CD4-positive, alpha-beta T cell treated with Interleukin-17A for 4 hours (primary cell): ENCODE results near the gene KCNJ8.
"Not testable (repeated sequence)": the region's sequence is repeated elsewhere in the genome, so short reads cannot be mapped to it uniquely, and the experiment has no call there.

Experiments used
- DNase-seq: peaks from one replicate; pipeline ENCODE4 v3.0.0-alpha.2; 2020; ENCODE audit warnings: mixed read lengths

Gene KCNJ8

DNA sequence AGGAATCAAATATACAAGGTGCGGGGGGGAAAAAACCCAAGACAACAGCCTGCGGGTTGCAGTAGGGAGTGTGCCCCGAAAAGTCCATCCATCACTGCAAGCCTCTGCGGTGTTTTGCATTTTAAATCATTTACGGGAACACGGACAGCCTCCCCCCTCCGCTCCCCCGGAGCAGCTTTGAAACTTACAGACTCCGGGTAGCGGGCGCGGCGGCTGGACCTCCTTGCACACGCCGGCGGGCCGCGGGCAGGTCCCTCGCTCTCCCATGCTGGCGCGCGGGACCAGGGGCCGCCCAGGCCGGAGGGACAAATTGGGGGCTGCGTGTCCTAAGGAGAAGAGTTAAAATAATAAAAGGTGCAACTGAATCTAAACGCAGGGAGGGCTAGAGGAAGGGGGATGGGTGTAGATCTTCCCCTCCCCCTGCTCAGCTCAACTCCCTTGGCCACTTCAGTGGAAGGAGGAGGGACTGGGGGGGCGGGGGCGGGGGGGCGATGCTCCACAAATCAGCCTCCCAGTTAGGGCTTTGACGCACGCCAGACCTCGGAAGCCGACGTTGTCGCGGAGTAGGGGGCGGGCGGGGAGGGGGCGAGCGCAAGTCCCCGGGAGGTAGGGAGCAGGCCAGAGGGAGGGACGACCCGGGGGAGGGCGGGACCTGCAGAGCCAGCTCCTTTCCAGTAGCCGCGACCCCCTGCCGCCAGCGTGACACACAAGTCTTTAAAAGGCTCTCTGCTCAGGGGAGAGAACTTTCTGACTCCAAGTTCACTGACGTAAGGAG lies at the start of gene KCNJ8:
TSS of gene KCNJ8 (minus strand) at position 349 of the 775 bp plus-strand sequence. CDS start 1,090 bp downstream, outside the sequence.
- peak; percentile 12 for DNase-seq

- DNase-seq: no peak
Measured at GRCh38 chr12:21823581-21823980, 49.1 kb upstream of the KCNJ8 start.

- no peak for DNase-seq
Measured at GRCh38 chr12:21819678-21820077, 45.2 kb upstream of the KCNJ8 start.

DNA sequence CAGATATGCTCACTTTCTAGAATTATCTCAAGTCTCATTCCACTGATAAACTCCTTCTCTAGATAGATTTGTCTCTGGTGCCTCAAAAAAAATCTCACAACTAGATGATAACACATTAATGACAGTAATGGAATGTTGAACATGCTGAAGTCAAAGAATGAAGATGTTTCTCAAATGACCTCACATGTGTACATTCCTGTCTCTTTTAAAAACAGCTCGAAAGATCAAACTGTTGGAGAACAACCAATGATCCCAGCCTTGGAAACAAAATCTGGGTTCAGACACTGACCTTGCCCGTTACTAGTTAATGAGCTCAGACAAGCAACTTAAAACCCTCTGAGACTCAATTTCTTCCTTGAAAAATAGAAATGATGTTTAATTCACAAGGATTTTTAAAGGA lies 44.7 kb upstream of the KCNJ8 start:
- no peak for DNase-seq

DNA sequence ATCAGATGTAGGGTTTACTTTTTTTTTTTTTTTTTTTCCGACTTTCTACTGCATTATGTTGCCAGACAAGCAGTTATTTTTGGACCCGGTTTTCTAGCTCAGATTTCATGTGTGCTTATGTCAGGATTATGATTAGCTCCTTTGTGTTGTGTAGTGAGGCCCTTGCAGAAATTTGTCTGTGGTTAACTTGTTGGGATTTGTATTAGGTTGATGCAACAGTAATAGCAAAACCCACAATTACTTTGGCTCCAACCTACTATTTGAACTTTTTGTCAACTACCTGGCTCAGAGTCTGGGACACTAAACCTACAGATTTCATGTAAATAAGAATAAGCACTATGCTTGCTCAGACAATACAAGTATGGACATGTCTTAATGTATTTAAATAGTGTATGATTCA lies 44.1 kb upstream of the KCNJ8 start:
- no peak for DNase-seq

DNA sequence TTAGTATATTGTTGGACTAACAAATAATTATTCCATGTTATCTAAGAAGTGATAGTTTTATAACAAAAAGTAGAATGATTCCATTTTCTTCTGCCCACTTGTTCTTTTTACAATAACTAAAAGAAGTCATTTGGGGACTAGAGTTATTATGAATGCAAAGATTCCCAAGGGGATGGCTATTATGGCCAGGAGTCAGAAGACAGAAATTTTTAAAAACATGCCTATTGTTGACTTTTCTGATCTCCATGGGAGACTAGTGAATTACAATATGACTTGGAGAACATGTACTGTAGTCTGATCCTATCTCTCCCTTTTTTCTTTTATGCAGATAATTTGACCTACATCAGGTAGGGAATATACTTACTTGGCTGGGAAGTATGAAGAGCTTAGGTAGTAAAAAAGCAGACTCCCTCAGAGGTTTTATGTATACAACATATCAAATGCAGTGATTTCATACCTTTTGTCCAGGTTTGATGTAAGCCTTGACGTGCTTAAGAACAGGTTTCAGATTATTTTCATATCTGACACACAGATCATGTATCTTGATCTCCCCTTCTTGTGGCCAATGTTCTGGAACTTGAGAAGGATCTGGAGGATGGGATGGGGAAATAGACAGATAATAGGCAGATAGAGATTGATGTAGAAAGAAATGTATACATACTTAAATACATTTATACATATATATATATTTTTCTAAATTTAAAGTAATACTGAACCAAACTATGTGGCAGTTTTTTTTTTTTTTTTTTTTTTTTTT lies 41.0 kb upstream of the KCNJ8 start:
- no peak for DNase-seq

DNA sequence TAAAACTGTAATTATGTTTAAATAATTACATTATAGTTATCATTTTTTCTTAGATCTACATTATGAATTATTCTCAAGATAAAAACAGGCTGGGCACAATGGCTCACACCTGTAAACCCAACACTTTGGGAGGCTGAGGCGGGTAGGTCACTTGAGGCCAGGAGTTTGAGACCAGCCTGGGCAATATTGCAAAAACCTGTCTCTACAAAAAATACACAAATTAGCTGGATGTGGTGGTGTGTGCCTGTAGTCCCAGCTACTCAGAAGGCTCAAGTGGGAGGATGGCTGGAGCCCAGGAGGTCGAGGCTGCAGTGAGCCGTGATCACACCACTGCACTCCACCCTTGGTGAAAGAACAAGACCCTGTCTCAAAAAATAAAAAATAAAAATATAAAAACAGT lies 40.3 kb upstream of the KCNJ8 start:
- no peak for DNase-seq

DNA sequence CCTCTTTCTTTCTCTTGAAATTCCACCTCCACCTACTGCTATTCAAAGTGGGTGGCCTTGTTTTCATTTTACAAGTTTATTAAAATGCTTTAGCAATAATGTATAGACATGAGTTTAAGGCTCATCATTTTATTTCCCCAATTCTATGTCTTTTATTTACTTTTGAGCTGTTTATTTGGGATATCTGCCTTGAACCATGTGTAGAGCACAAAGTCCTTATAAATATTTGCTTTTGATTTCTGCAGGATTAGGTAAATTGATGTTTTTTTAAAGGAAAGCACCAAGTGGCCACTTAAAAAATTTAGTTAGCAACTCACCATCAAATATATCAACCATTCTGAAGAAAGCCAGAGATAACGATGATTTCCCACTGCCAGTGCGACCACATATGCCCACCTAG lies 39.8 kb upstream of the KCNJ8 start:
- no peak for DNase-seq

DNA sequence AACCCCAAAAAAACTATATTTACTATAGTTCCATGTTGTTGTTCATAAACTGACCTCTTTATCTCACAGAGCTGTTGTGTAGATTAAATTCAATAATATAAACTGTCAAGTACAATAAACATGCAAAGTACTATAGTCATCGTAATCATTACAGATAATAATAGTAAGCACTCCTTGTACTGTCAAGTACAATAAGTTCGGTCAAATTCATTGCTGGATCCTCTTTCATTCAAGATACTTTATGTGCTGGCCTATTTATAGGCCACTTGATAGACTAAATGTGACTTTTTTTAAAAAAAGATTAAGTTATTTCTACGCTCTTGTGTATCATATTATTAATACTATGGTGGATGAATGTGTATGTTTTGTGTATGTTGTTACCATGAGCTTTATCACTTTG lies 39.2 kb upstream of the KCNJ8 start:
- no peak for DNase-seq

DNA sequence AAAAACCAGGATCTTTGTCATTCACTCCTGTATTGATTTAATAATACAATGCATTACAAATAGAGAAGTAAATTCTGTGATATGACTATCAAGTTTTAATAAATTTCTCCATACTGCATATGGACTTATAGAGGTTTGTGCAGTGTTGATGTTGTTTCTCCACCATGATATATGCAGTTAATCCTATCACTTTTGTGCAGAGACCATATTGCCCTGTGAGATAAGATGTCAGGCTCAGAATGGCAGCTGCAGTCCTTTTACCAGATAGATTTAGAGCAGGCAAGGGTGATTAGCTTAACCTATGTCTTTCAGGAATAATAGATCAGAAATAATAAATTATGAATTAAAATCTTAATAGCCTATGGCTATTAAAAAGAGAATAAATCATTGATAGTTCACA lies 38.6 kb upstream of the KCNJ8 start:
- no peak for DNase-seq

- not testable (repeated sequence) for DNase-seq
Measured at GRCh38 chr12:21812340-21812739, 37.8 kb upstream of the KCNJ8 start.

DNA sequence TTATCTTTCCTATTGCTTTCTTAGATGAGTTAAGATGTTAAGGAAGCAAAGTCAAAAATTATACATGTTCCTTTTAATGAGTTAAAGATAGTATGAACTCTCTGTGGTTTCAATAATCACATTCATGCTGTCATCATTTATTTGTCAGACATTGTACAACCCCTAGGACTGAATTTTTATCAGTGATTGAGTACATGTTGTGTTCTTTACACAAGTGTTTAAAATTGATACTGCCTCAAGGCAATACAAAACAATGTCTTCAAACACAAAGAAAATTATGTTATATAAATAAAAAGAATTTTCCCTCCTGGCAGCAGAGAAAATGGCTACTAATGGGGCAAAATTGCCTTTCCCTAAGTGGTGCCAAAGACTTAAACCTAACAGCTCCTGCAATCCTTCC lies 34.6 kb upstream of the KCNJ8 start:
- no peak for DNase-seq

GRCh38 chr12:21806255-21806654 lies 31.7 kb upstream of the KCNJ8 start:
- no peak for DNase-seq

DNA sequence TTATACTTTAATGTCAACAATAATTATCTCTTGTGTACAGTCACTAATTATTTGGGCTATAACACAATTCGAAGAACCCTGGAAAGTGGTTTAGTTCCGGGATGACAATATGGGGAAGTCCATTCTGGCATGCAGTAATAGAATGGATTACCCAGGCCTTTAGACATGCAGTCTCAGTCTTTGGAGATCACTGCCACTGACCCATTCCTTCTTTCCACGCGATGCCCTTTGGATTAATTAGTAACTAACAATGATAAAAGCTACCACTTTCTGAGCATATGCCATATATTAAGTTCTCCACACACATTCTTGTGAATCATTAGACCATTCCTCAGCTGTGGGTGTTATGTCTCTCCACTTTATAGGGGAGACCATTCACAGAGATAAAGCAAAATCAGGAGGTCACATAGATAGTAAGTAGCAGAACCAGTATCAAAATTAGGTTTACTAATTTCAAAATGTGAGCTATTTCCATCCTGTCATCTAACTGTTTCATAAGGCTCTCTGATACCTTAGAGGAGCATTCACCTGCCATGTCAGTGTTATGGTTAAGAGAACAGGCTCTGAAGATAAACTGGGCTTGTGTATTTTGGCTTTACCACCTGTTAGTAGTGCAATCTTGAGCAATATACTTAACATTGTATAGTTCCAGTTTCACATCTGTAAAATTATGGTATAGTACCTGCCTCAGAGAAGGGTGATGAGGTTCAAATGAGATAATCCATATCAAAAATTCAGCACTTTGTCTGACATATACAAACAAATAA lies 27.2 kb upstream of the KCNJ8 start:
- DNase-seq: no peak

GRCh38 chr12:21800011-21800410 lies 25.5 kb upstream of the KCNJ8 start:
- DNase-seq: no peak

GRCh38 chr12:21797539-21797938 lies 23.0 kb upstream of the KCNJ8 start:
- DNase-seq: no peak

GRCh38 chr12:21795648-21796328 lies 21.3 kb upstream of the KCNJ8 start:
- no peak for DNase-seq

- DNase-seq: not testable (repeated sequence)
Measured at GRCh38 chr12:21794807-21795595, 20.5 kb upstream of the KCNJ8 start.

- DNase-seq: not testable (repeated sequence)
Measured at GRCh38 chr12:21789687-21790086, 15.2 kb upstream of the KCNJ8 start.

DNA sequence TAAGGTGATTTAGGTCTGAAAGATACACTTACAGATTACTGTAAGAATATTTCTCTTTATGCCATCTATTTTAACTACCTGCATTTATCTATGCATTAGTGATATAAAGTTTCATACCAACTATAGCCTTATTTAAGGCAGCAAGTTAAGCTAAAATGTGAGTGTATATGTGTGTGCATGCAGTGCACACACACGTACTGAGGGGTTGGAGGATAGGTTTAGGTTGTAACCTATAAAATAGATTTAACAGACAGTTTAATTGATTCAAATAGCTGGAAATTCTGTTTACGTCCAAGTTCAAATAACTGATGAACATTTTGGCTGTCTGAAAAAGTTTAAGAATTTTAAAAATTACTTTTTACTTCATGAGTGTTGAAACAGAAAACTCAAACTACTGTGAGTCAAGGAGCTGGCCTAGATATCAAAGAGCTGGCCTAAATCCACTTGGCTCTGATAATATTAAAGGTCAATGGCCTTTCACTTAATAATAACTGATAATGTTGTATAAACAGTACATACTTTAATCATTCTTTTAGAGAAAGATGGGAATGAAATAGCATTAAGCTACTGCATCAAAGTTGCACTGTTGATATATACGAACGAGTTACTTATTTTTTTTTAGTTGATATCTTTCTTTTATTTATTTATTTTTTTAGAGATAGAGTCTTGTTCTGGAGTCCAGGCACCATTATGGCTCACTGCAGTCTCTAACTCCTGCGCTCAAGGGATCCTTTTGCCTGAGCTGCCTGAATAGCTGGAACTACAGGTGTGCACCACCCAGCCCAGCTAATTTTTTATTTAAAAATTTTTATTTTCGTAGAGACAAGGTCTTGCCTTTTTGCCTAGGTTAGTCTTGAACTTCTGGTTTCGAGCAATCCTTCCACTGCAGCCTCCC lies 13.8 kb upstream of the KCNJ8 start:
- DNase-seq: no peak

DNA sequence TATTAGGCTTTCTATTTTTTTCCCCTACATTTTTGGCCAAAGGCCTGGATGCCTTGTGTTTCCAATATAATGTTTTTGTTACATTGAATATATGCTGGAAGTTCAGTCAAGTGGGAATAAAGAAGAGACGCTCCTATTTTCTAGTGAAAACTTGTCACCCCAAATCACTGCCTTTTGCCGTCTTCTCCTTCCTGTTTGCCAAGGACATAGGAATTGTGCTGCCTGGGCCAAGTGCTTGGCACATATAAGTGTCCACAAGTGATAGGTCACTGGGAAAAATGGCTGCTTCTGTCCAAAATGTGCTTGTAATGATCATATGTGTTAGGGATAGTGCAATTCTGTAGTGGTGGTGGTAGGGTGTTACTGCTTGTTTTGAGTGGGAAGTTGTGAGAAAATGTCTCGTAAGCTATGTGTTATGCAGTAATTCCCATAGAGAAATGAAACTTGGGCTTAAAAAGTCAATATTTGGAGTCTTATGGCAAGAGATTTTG lies 11.6 kb upstream of the KCNJ8 start:
- DNase-seq: no peak
